Endothelial cell of umbilical vein (primary cell): ENCODE data around the gene TERT. TPM values are rescaled to one million over a fixed set of nuclear protein-coding genes. Genes with fewer than 3 reads are reported as not detected.

Experiments
- BruUV-seq: library from RNA; stranded (reverse); fragments of 400-500 nt; replicated peaks from 2 replicates; lab custom pipeline; 2021; lab: Mats Ljungman, UMichigan
- CTCF ChIA-PET: fragments of 300-600, 350-600 bp; sonication (Branson Sonifier 250); formaldehyde crosslinking; loops from one replicate; lab custom pipeline; 2021; ENCODE audit warnings: antibody characterized with exemption, inconsistent platforms; lab: Charles Lee
- POLR2A ChIA-PET: fragments of 300-600, 350-600 bp; sonication (Branson Sonifier 250); formaldehyde crosslinking; loops from one replicate; lab custom pipeline; 2021; ENCODE audit warnings: antibody characterized with exemption, inconsistent platforms; lab: Charles Lee
- DNase-seq: peaks from one replicate; pipeline ENCODE4 v3.0.0-alpha.2; 2011; ENCODE audit warnings: low read depth, low spot score
- FAIRE-seq: peaks from 2 replicates; lab custom pipeline; 2011; peaks lifted over from hg19 to GRCh38; lab: Jason Lieb, UNC
- H2AFZ ChIP-seq: 2 replicates; pipeline ENCODE4 v1.6.0; 2012; ENCODE audit warnings: low read depth, low read length, control low read depth, inconsistent platforms
- H3K27ac ChIP-seq: 2 replicates; pipeline ENCODE4 v1.5.1; 2011; ENCODE audit warnings: low read depth, mild to moderate bottlenecking, control low read depth, low read length, moderate library complexity; ENCODE audit not compliant: insufficient read depth
- H3K27me3 ChIP-seq, 2 experiments: 2 replicates each; pipeline versions ENCODE4 v1.6.0 to v1.6.1; 2011; ENCODE audit warnings: low read length in 2 of 2, mixed read lengths in 1 of 2; ENCODE audit not compliant: control insufficient read depth in 2 of 2, insufficient read depth in 2 of 2
- H3K36me3 ChIP-seq, 2 experiments: 2 replicates in 1 of 2; 3 replicates in 1 of 2; pipeline ENCODE4 v1.5.1; 2011; ENCODE audit warnings: low read length in 2 of 2, mild to moderate bottlenecking in 1 of 2, moderate library complexity in 1 of 2; ENCODE audit not compliant: control insufficient read depth in 2 of 2, insufficient read depth in 2 of 2; ENCODE audit errors: extremely low read depth in 1 of 2
- H3K4me1 ChIP-seq: 3 replicates; pipeline ENCODE4 v1.5.1; 2011; ENCODE audit warnings: mild to moderate bottlenecking, low read length; ENCODE audit not compliant: control insufficient read depth, insufficient read depth; ENCODE audit errors: extremely low read depth
- H3K4me2 ChIP-seq: 2 replicates; pipeline ENCODE4 v1.6.1; 2011; ENCODE audit warnings: low read length, control low read depth, mixed read lengths; ENCODE audit not compliant: insufficient read depth
- H3K4me3 ChIP-seq, 3 experiments: fragments of 200-600 bp in 1 of 3; sonication (generic), shearing (Covaris generic) in 1 of 3; replicated peaks in 1 of 3; 2 replicates each; pipeline ENCODE4 v1.5.1; 2011 to 2016; ENCODE audit warnings: control low read depth in 3 of 3, low read length in 3 of 3, mild to moderate bottlenecking in 2 of 3, inconsistent platforms in 1 of 3, low read depth in 1 of 3, moderate library complexity in 1 of 3; ENCODE audit not compliant: insufficient read depth in 1 of 3
- H3K79me2 ChIP-seq: 2 replicates; pipeline ENCODE4 v1.6.0; 2012; ENCODE audit warnings: low read length, inconsistent platforms; ENCODE audit not compliant: control insufficient read depth, insufficient read depth
- H3K9ac ChIP-seq: replicated peaks from 2 replicates; pipeline ENCODE3; 2011; ENCODE audit warnings: low read length, control low read depth; ENCODE audit not compliant: insufficient read depth; ENCODE audit errors: extremely low read depth
- H3K9me1 ChIP-seq: replicated peaks from 3 replicates; pipeline ENCODE4 v1.6.0; 2011; ENCODE audit warnings: mild to moderate bottlenecking, low read length; ENCODE audit not compliant: control insufficient read depth, insufficient read depth; ENCODE audit errors: extremely low read depth
- H3K9me3 ChIP-seq: replicated peaks from 2 replicates; pipeline ENCODE4 v1.5.1; 2012; ENCODE audit warnings: low read length, inconsistent platforms; ENCODE audit not compliant: control insufficient read depth, insufficient read depth
- H4K20me1 ChIP-seq: replicated peaks from 2 replicates; pipeline ENCODE3; 2011; ENCODE audit warnings: mild to moderate bottlenecking, low read length; ENCODE audit not compliant: control insufficient read depth, insufficient read depth; ENCODE audit errors: extremely low read depth
- EZH2 ChIP-seq: IDR thresholded peaks from 2 replicates; pipeline ENCODE4 v1.6.1; 2012; ENCODE audit warnings: borderline replicate concordance, low read depth, mild to moderate bottlenecking, moderate library complexity, low read length, inconsistent platforms; ENCODE audit not compliant: severe bottlenecking
- FOS ChIP-seq: IDR thresholded peaks from 2 replicates; pipeline ENCODE4 v1.6.1; 2011; ENCODE audit warnings: mild to moderate bottlenecking, low read length, moderate library complexity, borderline replicate concordance; ENCODE audit not compliant: insufficient read depth
- GATA2 ChIP-seq: IDR thresholded peaks from 2 replicates; pipeline ENCODE4 v1.7.0; 2011; ENCODE audit warnings: low read depth, mild to moderate bottlenecking, moderate library complexity, mixed read lengths, low read length; ENCODE audit not compliant: insufficient read length, insufficient read depth
- JUN ChIP-seq: IDR thresholded peaks from 2 replicates; pipeline ENCODE4 v1.6.1; 2011; ENCODE audit warnings: borderline replicate concordance, low read depth; ENCODE audit not compliant: insufficient read length, insufficient read depth
- MYC ChIP-seq: IDR thresholded peaks from one replicate; pipeline ENCODE4 v1.6.1; 2011; ENCODE audit warnings: mild to moderate bottlenecking, low read depth, low read length
- POLR2A ChIP-seq: IDR thresholded peaks from 2 replicates; pipeline ENCODE4 v1.6.1; 2012; ENCODE audit warnings: low read depth, mild to moderate bottlenecking, control low read depth, low read length
- POLR2AphosphoS5 ChIP-seq: IDR thresholded peaks from 2 replicates; pipeline ENCODE4 v1.6.1; 2012; ENCODE audit warnings: low read depth, mild to moderate bottlenecking, control low read depth, low read length, moderate library complexity; ENCODE audit not compliant: insufficient read depth
- dilution Hi-C: fragments of 300-500 bp; cut with MboI; formaldehyde crosslinking; loops from one replicate; pipeline ENCODE4 v1.15.0; 2019; ENCODE audit warnings: low sequenced_read_pairs; ENCODE audit not compliant: extremely low pct_ligation_motif_present
- intact Hi-C: fragments of 100-400 bp; cut with micrococcal nuclease; formaldehyde crosslinking; loops from one replicate; pipeline ENCODE4 v1.10.0; 2022
- polyA plus RNA-seq, 4 experiments: library from polyadenylated mRNA; depleted of rRNA in 3 of 4; stranded (reverse) in 3 of 4; unstranded in 1 of 4; fragments of >200 nt; gene quantifications; 2 replicates each; pipeline versions ENCODE4 v1.2.1 to v1.2.3, GENCODE V29; 2011 to 2012; ENCODE audit warnings: missing spikeins in 1 of 4
- total RNA-seq: library from RNA; stranded (reverse); gene quantifications from 2 replicates; pipeline ENCODE4 v1.2.3, GENCODE V29; 2021
- TF ChIP-seq, protein P1 (sequence below): IDR thresholded peaks from 2 replicates; pipeline ENCODE4 v1.6.1; 2011; ENCODE audit not compliant: insufficient read depth, insufficient read length
- TF ChIP-seq, protein P2 (sequence below), 2 donors: IDR thresholded peaks; 1 replicate in 1 of 2; 2 replicates in 1 of 2; pipeline ENCODE4 v1.5.1; 2011; ENCODE audit warnings: low read length in 2 of 2, mild to moderate bottlenecking in 2 of 2, moderate library complexity in 2 of 2, control low read depth in 1 of 2, inconsistent platforms in 1 of 2, low read depth in 1 of 2; ENCODE audit not compliant: insufficient read depth in 1 of 2; ENCODE audit errors: extremely low read depth in 1 of 2

The TERT gene
- total and polyA plus RNA-seq, 2 donors (not counting 3 experiments of a cell fraction or from before 2014, with no cell fraction given), result 0.04 TPM; not detected in 1

GRCh38 chr5:1261643-1262042 is 33.2 kb downstream of the TERT start:
- dilution Hi-C loops, result no loop called here
- ChIA-PET POLR2A (no interaction called here), CTCF (no interaction called here)
- H4K20me1 ChIP-seq, result no peaks in the 10 kb centered on the region
- TF ChIP-seq POLR2A (no peak), POLR2AphosphoS5 (no peak), MYC (no peak), GATA2 (no peak), JUN (no peak), FOS (no peak), EZH2 (no peak)
- TF ChIP-seq, protein P1, sequence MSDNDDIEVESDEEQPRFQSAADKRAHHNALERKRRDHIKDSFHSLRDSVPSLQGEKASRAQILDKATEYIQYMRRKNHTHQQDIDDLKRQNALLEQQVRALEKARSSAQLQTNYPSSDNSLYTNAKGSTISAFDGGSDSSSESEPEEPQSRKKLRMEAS, result no peak
- TF ChIP-seq, protein P2, sequence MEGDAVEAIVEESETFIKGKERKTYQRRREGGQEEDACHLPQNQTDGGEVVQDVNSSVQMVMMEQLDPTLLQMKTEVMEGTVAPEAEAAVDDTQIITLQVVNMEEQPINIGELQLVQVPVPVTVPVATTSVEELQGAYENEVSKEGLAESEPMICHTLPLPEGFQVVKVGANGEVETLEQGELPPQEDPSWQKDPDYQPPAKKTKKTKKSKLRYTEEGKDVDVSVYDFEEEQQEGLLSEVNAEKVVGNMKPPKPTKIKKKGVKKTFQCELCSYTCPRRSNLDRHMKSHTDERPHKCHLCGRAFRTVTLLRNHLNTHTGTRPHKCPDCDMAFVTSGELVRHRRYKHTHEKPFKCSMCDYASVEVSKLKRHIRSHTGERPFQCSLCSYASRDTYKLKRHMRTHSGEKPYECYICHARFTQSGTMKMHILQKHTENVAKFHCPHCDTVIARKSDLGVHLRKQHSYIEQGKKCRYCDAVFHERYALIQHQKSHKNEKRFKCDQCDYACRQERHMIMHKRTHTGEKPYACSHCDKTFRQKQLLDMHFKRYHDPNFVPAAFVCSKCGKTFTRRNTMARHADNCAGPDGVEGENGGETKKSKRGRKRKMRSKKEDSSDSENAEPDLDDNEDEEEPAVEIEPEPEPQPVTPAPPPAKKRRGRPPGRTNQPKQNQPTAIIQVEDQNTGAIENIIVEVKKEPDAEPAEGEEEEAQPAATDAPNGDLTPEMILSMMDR (IDR thresholded peaks at IDR 0.05; ENCODE audit: extremely low read depth in 1 of 2, insufficient read depth in 1 of 2, low read depth in 1 of 2, low read length in 2 of 2), result no peak
- DNase-seq (no peak), FAIRE-seq (no peak)
- no peak overlapping the region for H3K27ac ChIP-seq
- no peaks in the 10 kb centered on the region for H3K9me1 ChIP-seq
- H3K27me3 ChIP-seq, result no peaks in the 10 kb centered on the region
- H3K79me2 ChIP-seq, result no peaks in the 10 kb centered on the region
- no peak overlapping the region for H3K4me2 ChIP-seq
- no peak overlapping the region for H3K9ac ChIP-seq
- H3K9me3 ChIP-seq, result no peaks in the 10 kb centered on the region
- no peaks in the 10 kb centered on the region for H3K4me1 ChIP-seq
- intact Hi-C loops, result no loop called here
- no peaks in the 10 kb centered on the region for H3K36me3 ChIP-seq
- no peak overlapping the region for H3K4me3 ChIP-seq
- H2AFZ ChIP-seq, result no peak overlapping the region
- no TSS peak for BruUV-seq
